Stimulated activated naive CD4-positive, alpha-beta T cell (primary cell): Measurements from ENCODE around the gene SPTB.

Source experiments
- DNase-seq, 6 experiments: peaks; one replicate each; lab custom pipeline; 2025; lab: John Stamatoyannopoulos, UW

SPTB gene

DNA sequence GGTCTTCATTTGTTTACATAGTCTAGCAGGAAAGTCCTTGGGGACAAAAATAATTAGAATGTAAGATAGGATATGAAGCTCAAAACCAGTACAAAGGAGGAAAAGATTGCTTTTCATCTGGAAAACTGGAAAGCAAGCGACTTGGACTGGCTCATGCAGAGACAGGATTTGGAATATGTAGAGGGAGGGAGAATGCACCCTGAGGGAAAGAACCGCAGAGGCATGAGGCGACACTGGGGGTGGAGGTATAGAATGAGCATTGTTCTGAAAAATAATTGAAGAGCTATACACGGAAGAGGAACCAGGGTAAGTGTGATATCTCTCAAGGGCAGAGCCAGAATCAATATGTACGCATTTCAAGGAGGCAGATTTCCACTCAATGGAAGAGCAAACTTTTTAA, 90.0 kb downstream of the SPTB start:
- DNase-seq: no peak

GRCh38 chr14:64788706-64789105, 91.0 kb downstream of the SPTB start:
- DNase-seq: no peak

- no peak for DNase-seq
Measured at GRCh38 chr14:64787619-64788018, 92.1 kb downstream of the SPTB start.

GRCh38 chr14:64786296-64787149, 93.2 kb downstream of the SPTB start:
- DNase-seq: no peak

DNA sequence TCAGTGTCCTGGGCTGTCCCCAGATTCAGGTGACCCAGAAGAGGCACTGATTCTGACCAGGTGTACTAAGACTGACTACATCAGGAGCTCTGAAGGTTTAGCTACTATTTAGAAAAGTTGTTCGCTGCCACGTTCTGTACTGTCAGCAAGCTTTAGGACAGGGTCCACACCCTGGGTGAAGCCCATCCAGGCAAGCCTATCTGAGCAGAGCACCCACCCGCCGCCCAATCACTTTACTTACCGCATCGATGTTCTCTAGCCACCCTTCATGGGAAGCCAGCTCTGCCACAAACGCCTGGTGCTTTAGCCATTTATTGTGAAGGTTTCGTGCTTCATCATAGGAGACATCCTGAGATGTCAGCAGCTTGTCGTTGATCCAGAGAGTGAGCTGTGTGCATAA, 95.7 kb downstream of the SPTB start:
- no peak for DNase-seq

- DNase-seq: no peak
Measured at GRCh38 chr14:64782196-64782595, 97.5 kb downstream of the SPTB start.

- no peak for DNase-seq
Measured at GRCh38 chr14:64779472-64779871, 100.2 kb downstream of the SPTB start.

DNA sequence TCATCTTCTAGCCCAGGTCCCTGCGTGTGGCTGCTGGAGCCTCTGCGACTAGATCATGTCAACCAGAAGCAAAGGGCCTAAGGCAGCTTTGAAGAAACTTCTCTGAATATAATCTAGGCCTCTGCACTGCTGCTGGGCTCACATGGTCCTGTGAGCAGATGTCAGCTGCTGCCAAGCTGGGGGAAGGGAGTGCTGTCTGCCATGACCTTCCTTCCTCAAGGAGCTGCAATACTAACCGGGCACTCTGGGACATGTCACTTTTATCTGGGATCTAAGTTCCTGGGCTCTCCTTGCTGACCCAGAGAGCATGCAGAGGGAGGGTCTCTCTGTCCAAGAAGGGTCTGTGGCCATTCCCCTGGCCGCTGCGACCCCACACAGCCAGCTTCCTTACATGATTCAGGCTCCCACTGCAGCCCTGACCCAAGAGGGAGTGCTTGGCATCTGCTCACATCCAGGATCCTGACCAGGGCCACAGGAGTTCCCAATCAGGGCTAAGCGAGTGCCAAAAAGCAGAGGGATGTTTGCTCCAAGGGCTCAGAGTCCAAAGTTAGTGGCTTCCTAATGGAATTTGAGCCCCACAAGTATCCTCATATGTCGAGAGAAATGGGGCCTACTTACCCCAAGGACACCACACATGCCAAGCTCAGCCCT, 101.5 kb downstream of the SPTB start:
- no peak for DNase-seq

DNA sequence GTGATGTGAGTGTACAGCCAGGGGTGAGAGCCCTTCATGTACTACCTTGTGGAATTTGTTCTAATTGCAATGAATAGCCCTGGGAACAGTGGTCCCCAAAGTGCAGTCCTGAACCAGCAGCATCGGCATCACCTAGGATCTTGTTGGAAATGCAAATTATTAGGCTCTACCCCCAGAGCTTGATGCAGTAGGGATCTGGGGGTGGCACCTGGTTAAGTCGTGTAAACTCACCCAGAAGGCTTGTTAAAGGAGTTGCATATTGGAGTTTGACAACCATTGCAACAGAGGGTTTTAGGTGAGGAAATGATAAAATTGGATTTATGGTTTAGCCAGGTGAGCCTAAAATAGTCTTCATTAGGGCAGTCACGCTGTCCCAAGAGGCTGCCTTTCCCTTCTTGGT, 102.2 kb downstream of the SPTB start:
- DNase-seq: no peak

DNA sequence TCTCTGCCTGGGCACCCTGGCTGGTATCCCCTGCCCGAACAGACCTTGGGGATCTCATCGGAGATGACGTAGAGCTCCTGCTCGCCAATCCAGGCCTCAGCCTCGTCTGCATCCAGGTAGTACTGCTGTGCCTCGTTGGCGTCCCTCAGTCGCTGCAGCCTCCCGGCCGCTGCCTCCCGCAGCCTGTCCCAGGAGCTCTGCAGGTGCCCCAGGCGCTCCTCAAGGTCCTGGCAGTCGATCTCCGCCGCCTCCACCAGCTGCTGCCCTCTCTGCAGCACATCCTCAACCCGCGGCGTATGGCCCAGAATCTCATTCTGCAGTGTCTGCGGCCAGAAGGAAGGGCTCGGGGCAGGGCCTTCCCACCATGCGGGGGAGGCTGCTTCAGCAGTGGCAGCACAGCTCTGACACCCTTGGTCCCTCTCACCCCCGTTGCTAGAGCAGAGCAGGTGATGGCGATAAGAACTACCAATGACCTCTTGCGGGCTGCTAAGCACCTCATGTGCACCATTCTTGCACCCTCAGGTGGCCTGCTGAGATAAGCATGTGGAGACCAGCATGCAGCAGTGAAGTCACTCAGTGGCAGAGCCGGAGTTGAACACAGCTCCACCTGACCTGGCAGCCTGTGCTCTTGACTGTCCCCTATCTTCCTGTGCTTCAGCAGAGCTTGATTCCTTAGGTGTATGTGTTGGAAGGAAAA, 104.5 kb downstream of the SPTB start:
- no peak for DNase-seq

- DNase-seq: no peak
Measured at GRCh38 chr14:64774272-64774671, 105.4 kb downstream of the SPTB start.

DNA sequence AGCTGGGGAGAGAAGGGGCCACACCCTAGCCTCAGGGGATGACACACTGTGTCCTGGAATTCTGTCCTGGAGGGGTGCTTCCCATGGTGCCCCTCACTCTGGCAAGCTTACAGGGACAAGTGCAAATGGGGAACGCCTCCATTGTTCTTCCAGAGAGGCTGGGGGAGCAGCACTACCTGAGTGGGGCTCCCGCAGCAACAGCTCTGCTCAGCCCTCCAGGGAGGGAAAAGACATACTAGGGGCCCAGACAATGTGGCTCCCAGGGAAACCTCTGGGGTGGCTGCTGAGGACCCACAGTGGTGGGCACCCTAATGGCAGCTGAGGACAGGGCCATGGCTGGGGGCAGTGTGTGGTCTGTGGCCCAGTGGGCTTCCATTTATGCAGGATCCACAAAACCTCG, 106.1 kb downstream of the SPTB start:
- no peak for DNase-seq

DNA sequence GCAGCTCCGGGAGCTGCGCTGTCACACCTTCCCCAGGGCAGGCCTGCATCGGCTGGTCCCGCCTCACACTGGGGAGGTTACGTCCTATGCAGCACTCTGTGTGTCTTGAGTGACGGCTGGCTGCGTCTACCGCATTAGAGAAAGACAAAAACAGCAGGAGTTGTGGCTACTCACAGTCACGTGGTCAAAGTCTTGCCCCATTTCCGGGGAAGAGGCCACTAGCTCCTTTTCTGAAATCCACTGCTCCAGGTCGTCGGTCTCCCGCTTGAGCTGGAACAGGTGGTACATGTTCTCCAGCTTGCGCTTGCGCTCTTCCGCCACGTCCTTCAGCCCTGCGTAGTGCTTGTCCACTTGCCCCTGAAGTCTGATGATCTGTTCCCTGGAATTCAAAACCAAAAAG, 106.7 kb downstream of the SPTB start:
- no peak for DNase-seq

DNA sequence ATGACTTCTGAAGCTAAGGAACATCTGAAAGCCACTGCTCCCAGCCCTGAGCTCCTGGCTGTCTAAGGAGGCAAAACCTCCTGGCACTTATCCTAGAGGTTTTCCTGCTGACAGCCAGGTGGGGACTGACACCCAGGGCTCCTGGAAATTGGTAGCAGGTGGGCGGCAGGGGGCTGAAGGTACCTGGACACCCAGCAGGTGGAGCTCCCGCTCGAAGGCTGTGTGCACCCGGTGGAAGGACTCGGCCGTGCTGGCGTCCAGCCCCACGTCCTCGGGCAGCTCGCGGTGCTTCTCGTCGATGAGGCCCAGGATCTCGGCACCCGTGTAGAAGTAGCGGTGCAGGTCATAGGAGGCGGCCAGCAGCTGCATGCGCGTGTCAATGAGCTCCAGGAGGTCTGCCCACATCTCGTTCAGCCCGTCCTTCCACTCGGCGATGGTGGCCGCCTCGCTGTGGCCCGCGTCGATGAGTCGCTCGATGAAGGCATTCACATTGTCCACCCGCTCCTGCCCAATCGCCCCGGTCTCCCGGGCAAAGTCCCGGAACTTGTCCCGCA, 107.2 kb downstream of the SPTB start:
- DNase-seq: no peak

DNA sequence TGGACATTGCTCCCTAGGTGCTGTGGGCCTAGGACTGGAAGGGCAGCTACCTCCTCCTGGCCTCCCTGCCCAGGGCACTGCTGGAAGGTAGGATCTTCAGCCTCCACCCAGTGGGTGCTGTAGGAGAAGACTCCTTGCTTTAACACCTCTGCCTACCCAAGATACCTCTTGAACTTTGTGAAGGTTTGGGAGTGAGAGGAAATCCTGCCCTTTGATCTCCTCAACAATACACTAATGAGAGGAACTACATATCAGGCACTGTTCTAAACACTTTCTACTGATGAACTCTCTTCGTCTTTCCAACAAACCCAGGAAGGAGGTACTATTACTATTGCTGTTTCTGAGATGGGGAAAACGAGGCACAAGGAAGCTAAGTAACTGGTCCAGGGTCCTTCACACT, 108.5 kb downstream of the SPTB start:
- DNase-seq: no peak

DNA sequence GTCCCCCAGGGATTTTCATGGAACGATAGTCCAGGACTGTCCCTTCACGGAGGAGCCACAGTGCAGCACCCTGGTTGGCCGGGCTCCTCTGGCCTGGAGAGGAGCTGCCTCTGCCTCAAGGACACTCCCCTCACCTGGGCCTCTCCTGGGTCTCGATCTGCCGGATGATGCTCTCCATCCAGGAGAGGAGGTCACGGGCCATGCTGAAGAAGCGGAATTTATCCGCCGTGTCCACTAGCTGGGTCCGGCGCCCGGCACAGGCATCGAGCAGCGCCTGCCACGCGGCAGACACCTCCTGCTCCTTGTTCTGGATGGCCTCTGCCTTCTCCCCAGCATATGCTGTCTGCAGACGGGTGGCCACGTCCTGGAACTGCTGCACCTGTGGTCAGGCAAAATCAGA, 109.0 kb downstream of the SPTB start:
- DNase-seq: no peak

DNA sequence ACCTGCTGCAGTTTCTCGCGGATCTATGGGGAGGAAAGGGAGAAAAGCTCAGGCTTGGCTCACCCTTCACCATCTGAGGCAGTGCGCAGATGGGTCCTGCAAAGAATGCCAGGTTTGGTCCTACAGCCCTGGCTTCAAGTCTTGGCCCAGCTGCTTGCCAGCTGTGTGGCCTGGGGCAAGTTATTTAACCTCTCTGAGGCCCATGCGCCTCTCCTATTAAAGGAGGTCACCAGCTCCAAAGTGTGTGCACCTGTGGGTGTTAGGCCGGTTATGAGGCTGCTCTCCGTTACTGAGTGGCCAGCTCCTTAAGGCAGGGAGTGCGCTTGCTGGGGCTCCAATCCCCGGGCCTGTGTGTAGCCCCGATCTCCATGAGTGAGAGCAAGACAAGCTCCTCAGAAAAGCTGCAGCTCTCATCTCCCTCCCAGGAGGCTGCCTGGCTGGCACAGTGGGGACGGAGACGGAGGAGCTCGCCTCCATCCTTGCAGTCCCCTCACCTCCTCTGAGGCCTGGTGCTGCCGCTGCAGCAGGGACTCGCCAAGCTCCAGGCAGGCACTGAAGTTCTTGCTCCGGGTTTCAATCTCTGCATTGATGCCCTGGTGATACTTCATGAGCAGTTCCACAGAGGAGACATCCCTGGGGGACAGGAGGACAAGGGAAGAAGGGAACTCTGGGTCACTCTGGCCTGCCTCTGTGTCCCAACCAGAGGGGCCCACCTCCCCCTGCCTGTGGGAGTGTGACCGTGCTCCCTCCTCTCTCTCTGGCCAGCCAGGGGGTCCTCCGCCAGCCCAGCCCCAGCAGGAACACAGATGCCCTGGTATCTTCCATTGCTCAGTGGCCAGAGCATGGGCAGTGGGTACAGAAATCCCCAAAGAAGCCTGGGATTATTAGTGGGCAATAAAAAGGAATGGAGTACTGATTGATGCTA, 110.3 kb downstream of the SPTB start:
- no peak for DNase-seq

GRCh38 chr14:64768401-64769095, 111.2 kb downstream of the SPTB start:
- no peak for DNase-seq

GRCh38 chr14:64767215-64767964, 112.3 kb downstream of the SPTB start:
- no peak for DNase-seq

DNA sequence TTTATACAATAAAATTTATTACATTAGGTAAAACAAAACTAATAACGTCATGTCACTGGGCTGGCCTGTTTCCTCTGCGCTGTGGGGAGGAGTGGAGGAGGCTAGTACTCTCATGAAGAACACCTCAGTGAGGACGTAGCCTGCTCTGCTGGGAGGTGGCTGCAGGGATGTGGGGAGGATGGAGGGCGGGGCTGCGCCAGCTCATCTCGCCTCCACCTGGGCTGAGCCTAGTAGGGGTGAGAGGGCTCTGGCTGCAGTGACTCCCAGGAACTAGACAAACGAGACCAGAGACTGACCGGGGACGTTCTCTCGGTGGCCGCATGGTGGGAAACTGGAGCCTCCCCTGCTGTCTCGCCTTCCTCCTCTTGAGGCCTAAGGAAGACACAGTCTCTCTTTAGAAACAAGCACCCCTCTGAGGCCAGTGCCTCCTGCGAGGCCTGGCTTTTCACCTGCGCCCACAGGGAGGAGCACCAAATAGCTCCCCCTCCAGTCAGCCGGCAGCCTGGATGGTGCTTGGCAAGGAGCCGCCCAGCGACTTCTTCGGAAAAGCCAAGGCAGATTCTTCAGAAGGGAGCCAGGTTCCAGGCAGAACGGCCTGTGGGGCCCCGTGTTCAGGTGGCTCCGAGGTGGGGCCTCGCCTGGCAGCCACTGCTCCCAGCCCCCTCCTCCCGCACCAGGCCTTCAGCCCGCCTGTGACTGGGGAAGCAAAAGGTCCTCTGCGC, 113.1 kb downstream of the SPTB start:
- no peak for DNase-seq
